ENCODE results near the gene METAP1. TPM values are rescaled to one million over a fixed set of nuclear protein-coding genes. Genes with fewer than 3 reads are reported as not detected.

Gene METAP1
- total RNA-seq, 1 experiment from 2014 or later, result 63.5 TPM

DNA sequence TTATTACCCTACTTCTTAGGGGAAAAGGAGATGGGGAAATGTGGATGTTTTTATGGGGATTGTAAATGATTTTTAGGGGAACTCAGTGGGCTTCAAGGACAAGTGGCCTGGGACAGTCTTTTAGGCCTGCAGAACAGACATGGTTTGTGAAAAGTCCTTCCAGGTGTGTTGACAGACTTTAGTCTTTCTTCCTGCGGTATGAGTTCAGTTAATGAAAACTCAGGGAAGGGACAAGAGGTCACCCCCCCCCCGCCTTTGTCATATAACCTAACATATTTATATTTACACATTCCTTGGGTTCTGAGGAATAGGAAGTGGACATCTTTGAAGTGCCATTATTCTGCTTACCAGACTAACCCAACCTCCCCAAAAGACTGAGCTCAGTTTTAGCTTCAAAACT lies 31.8 kb downstream of the METAP1 start:
- Mint-ChIP-seq H3K36me3 (ENCODE audit: insufficient read depth in 1 of 3, low read depth in 3 of 3) (peaks cover 9 to 15% (median 13%) of the 10 kb centered on the region in 3 experiments; a peak in 6 of 7 replicates), H3K4me1 (peaks cover 48 to 57% of the 10 kb centered on the region in 2 experiments), H3K9me3 (peaks cover 0 to 6% of the 10 kb centered on the region in 2 experiments; a peak in 2 of 5 replicates), H3K4me3 (no peak overlapping the region), H3K27me3 (ENCODE audit: low read depth) (no peaks in the 10 kb centered on the region), H3K27ac (no peak overlapping the region; a peak in 1 of 7 replicates)
- Histone ChIP-seq H3K18ac (ENCODE audit: insufficient read length, low read depth, low read length) (no peak overlapping the region), H2AFZ (ENCODE audit: low read length) (no peak overlapping the region), H4K91ac (ENCODE audit: insufficient read length, low read depth, low read length) (no peak overlapping the region), H2BK20ac (ENCODE audit: low read depth, low read length, poor library complexity, severe bottlenecking) (no peak overlapping the region), H3K9ac (ENCODE audit: extremely low read depth, insufficient read length, low read length) (no peak overlapping the region), H4K5ac (ENCODE audit: insufficient read length, low read depth, low read length) (no peak overlapping the region), H3T11ph (ENCODE audit: low read length) (no peak overlapping the region), H3K27ac (ENCODE audit: insufficient read length, low read depth, low read length) (no peak overlapping the region), H3K23me2 (ENCODE audit: insufficient read length, low read depth, low read length, poor library complexity, severe bottlenecking) (no peaks in the 10 kb centered on the region), H3K4ac (ENCODE audit: low read depth, low read length) (no peak overlapping the region), H3K4me1 (ENCODE audit: insufficient read depth, low read length) (peaks cover 7% of the 10 kb centered on the region; the same call in 1 of the 2 replicates), H3K23ac (ENCODE audit: insufficient read length, low read depth, low read length) (no peak overlapping the region), H2AK5ac (ENCODE audit: insufficient read length, low read length) (no peak overlapping the region), H3K56ac (ENCODE audit: insufficient read length, low read depth, low read length) (no peak overlapping the region), H3K14ac (ENCODE audit: insufficient read depth, low read length) (no peak overlapping the region), H2BK12ac (ENCODE audit: insufficient read length, low read depth, low read length) (no peak overlapping the region), H2BK120ac (ENCODE audit: low read depth, low read length, poor library complexity, severe bottlenecking) (no peak overlapping the region), H3K79me1 (ENCODE audit: insufficient read depth, low read depth, low read length, poor library complexity, severe bottlenecking) (peaks cover 3% of the 10 kb centered on the region), H3K79me2 (ENCODE audit: insufficient read depth, low read length) (peaks cover 36% of the 10 kb centered on the region; the same call in 1 of the 2 replicates), H3K27me3 (ENCODE audit: insufficient read depth, low read length) (no peaks in the 10 kb centered on the region), H2BK15ac (ENCODE audit: low read depth, low read length) (no peak overlapping the region), H3K4me2 (ENCODE audit: insufficient read depth, insufficient read length, low read length) (no peak overlapping the region), H4K20me1 (ENCODE audit: control insufficient read depth, insufficient read depth, insufficient read length) (no peaks in the 10 kb centered on the region), H3K9me3 (ENCODE audit: control insufficient read depth, low read depth, low read length) (no peaks in the 10 kb centered on the region), H2BK5ac (ENCODE audit: insufficient read length, low read length) (no peak overlapping the region), H4K8ac (replicated peaks; ENCODE audit: insufficient read length, low read depth, low read length) (no peak overlapping the region)
- TF ChIP-seq, protein P1, sequence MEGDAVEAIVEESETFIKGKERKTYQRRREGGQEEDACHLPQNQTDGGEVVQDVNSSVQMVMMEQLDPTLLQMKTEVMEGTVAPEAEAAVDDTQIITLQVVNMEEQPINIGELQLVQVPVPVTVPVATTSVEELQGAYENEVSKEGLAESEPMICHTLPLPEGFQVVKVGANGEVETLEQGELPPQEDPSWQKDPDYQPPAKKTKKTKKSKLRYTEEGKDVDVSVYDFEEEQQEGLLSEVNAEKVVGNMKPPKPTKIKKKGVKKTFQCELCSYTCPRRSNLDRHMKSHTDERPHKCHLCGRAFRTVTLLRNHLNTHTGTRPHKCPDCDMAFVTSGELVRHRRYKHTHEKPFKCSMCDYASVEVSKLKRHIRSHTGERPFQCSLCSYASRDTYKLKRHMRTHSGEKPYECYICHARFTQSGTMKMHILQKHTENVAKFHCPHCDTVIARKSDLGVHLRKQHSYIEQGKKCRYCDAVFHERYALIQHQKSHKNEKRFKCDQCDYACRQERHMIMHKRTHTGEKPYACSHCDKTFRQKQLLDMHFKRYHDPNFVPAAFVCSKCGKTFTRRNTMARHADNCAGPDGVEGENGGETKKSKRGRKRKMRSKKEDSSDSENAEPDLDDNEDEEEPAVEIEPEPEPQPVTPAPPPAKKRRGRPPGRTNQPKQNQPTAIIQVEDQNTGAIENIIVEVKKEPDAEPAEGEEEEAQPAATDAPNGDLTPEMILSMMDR (conservative IDR thresholded peaks at IDR 0.05), result no peak
- DNase-seq, result no peak
- WGBS (ENCODE audit: extremely low coverage, insufficient read length, low lambda C conversion rate), result no CpG with 5 or more reads among the region's 2 CpGs
